Measurements from ENCODE around the gene PRAC1. TPM values are rescaled to one million over a fixed set of nuclear protein-coding genes. Genes with fewer than 3 reads are reported as not detected.

PRAC1 gene
- total RNA-seq, 2 donors from 2014 or later: not detected

- no peak for DNase-seq (ENCODE audit: low spot score)
- peaks cover 59 to 79% of the 10 kb centered on the region in 2 donors for H3K27me3 Mint-ChIP-seq
- no peak overlapping the region for H3K4me3 Mint-ChIP-seq
- peaks cover 13% of the 10 kb centered on the region in 2 donors for H3K4me1 Mint-ChIP-seq (ENCODE audit: low read depth in 2 of 2)
- H3K9me3 Mint-ChIP-seq: no peaks in the 10 kb centered on the region
- no peak overlapping the region for H3K27ac Mint-ChIP-seq
- no peaks in the 10 kb centered on the region for H3K36me3 Mint-ChIP-seq
- ATAC-seq: no peak
Observed at GRCh38 chr17:48737330-48738043, 15.2 kb upstream of the PRAC1 start.

- no peak overlapping the region for H3K4me3 Mint-ChIP-seq
- H3K36me3 Mint-ChIP-seq: peaks cover 4% of the 10 kb centered on the region
- H3K9me3 Mint-ChIP-seq: no peaks in the 10 kb centered on the region
- H3K27ac Mint-ChIP-seq: no peak overlapping the region
- no peak for ATAC-seq
- H3K4me1 Mint-ChIP-seq (ENCODE audit: low read depth in 2 of 2): peaks cover 13% of the 10 kb centered on the region in 2 donors
- H3K27me3 Mint-ChIP-seq: peaks cover 68 to 86% of the 10 kb centered on the region in 2 donors
- no peak for DNase-seq (ENCODE audit: low spot score)
Observed at GRCh38 chr17:48735062-48735351, 12.7 kb upstream of the PRAC1 start.

GRCh38 chr17:48734333-48735061, 12.2 kb upstream of the PRAC1 start:
- Mint-ChIP-seq H3K27me3 (peaks cover 68 to 87% of the 10 kb centered on the region in 2 donors), H3K9me3 (no peaks in the 10 kb centered on the region), H3K27ac (no peak overlapping the region), H3K4me1 (ENCODE audit: low read depth in 2 of 2) (peaks cover 13 to 15% of the 10 kb centered on the region in 2 donors), H3K4me3 (no peak overlapping the region), H3K36me3 (peaks cover 4% of the 10 kb centered on the region)
- no peak for DNase-seq (ENCODE audit: low spot score)
- ATAC-seq: peak in 1 of 2 donors; percentile 40

GRCh38 chr17:48733632-48734328, 11.5 kb upstream of the PRAC1 start:
- DNase-seq (ENCODE audit: low spot score): no peak
- H3K27ac Mint-ChIP-seq: no peak overlapping the region
- H3K9me3 Mint-ChIP-seq: no peaks in the 10 kb centered on the region
- peaks cover 4% of the 10 kb centered on the region for H3K36me3 Mint-ChIP-seq
- peaks cover 11 to 16% of the 10 kb centered on the region in 2 donors for H3K4me1 Mint-ChIP-seq (ENCODE audit: low read depth in 2 of 2)
- peak overlapping the region; percentile 36 for H3K4me3 Mint-ChIP-seq
- no peak for ATAC-seq
- peaks cover 66 to 87% of the 10 kb centered on the region in 2 donors for H3K27me3 Mint-ChIP-seq

- Mint-ChIP-seq H3K36me3 (peaks cover 4% of the 10 kb centered on the region), H3K4me3 (peak overlapping the region; percentile 36), H3K27ac (no peak overlapping the region), H3K9me3 (no peaks in the 10 kb centered on the region), H3K4me1 (ENCODE audit: low read depth in 2 of 2) (peaks cover 15 to 18% of the 10 kb centered on the region in 2 donors), H3K27me3 (peaks cover 65 to 95% of the 10 kb centered on the region in 2 donors)
- DNase-seq (ENCODE audit: low spot score): no peak
- ATAC-seq: no peak
Observed at GRCh38 chr17:48732688-48733629, 10.6 kb upstream of the PRAC1 start.

GRCh38 chr17:48731355-48731754, 9.0 kb upstream of the PRAC1 start:
- Mint-ChIP-seq H3K9me3 (no peaks in the 10 kb centered on the region), H3K4me3 (no peak overlapping the region), H3K27me3 (peaks cover 64 to 96% of the 10 kb centered on the region in 2 donors), H3K36me3 (peaks cover 4% of the 10 kb centered on the region), H3K27ac (no peak overlapping the region), H3K4me1 (ENCODE audit: low read depth in 2 of 2) (peaks cover 15 to 18% of the 10 kb centered on the region in 2 donors)
- ATAC-seq (no peak), DNase-seq (ENCODE audit: low spot score) (no peak)

- DNase-seq (ENCODE audit: low spot score) (no peak), ATAC-seq (no peak)
- H3K27me3 Mint-ChIP-seq: peaks cover 61 to 92% of the 10 kb centered on the region in 2 donors
- peaks cover 4% of the 10 kb centered on the region for H3K36me3 Mint-ChIP-seq
- peaks cover 17 to 19% of the 10 kb centered on the region in 2 donors for H3K4me1 Mint-ChIP-seq (ENCODE audit: low read depth in 2 of 2)
- no peak overlapping the region for H3K4me3 Mint-ChIP-seq
- no peaks in the 10 kb centered on the region for H3K9me3 Mint-ChIP-seq
- no peak overlapping the region for H3K27ac Mint-ChIP-seq
Observed at GRCh38 chr17:48730240-48730550, 7.9 kb upstream of the PRAC1 start.

- Mint-ChIP-seq H3K9me3 (no peaks in the 10 kb centered on the region), H3K4me1 (ENCODE audit: low read depth in 2 of 2) (peaks cover 20 to 23% of the 10 kb centered on the region in 2 donors), H3K27me3 (peaks cover 58 to 92% of the 10 kb centered on the region in 2 donors), H3K27ac (no peak overlapping the region), H3K4me3 (peak overlapping the region; percentile 8), H3K36me3 (peaks cover 4% of the 10 kb centered on the region)
- no peak for DNase-seq (ENCODE audit: low spot score)
- no peak for ATAC-seq
Observed at GRCh38 chr17:48729335-48730239, 7.3 kb upstream of the PRAC1 start.

GRCh38 chr17:48728232-48729231, 6.2 kb upstream of the PRAC1 start, which contains the start of gene HOXB13:
Gene HOXB13, minus strand, starts transcription at chr17:48728750. Its CDS starts 157 bp downstream, at chr17:48728593.
- H3K4me1 Mint-ChIP-seq (ENCODE audit: low read depth in 2 of 2): peaks cover 25 to 28% of the 10 kb centered on the region in 2 donors
- H3K27me3 Mint-ChIP-seq: peaks cover 57 to 92% of the 10 kb centered on the region in 2 donors

GRCh38 chr17:48727415-48728175, 5.3 kb upstream of the PRAC1 start:
- H3K36me3 Mint-ChIP-seq: peaks cover 4% of the 10 kb centered on the region
- H3K27ac Mint-ChIP-seq: no peak overlapping the region
- DNase-seq (ENCODE audit: low spot score) (no peak), ATAC-seq (no peak)
- peak overlapping the region; percentile 67 for H3K4me3 Mint-ChIP-seq
- H3K27me3 Mint-ChIP-seq: peaks cover 53 to 84% of the 10 kb centered on the region in 2 donors
- H3K9me3 Mint-ChIP-seq: no peaks in the 10 kb centered on the region
- peaks cover 22 to 30% of the 10 kb centered on the region in 2 donors for H3K4me1 Mint-ChIP-seq (ENCODE audit: low read depth in 2 of 2)

More at GRCh38 chr17:48728232-48729231, 6.2 kb upstream of the PRAC1 start, which contains the start of gene HOXB13:
- ATAC-seq: no peak
- peaks cover 4% of the 10 kb centered on the region for H3K36me3 Mint-ChIP-seq
- DNase-seq (ENCODE audit: low spot score): no peak
- H3K4me3 Mint-ChIP-seq: peak within 1 kb of the TSS; percentile 67
- no peak within 1 kb of the TSS for H3K27ac Mint-ChIP-seq
- H3K9me3 Mint-ChIP-seq: no peaks in the 10 kb centered on the region

- Mint-ChIP-seq H3K27ac (no peak overlapping the region), H3K27me3 (peaks cover 54 to 84% of the 10 kb centered on the region in 2 donors), H3K36me3 (peaks cover 4% of the 10 kb centered on the region), H3K9me3 (no peaks in the 10 kb centered on the region), H3K4me1 (ENCODE audit: low read depth in 2 of 2) (peaks cover 22 to 30% of the 10 kb centered on the region in 2 donors), H3K4me3 (no peak overlapping the region)
- DNase-seq (ENCODE audit: low spot score): no peak
- ATAC-seq: no peak
Observed at GRCh38 chr17:48726916-48727286, 4.6 kb upstream of the PRAC1 start.

Measured in natural killer cell treated with Interleukin-12 subunit alpha and Interleukin-12 subunit beta and Interleukin-15 and Interleukin-18, amount 100 ng/mL, for 72 hours (primary cell).